Measurements from ENCODE around the gene ABHD5.
"Not testable (repeated sequence)": the region's sequence is repeated elsewhere in the genome, so short reads cannot be mapped to it uniquely, and the experiment has no call there.

The ABHD5 gene

DNA sequence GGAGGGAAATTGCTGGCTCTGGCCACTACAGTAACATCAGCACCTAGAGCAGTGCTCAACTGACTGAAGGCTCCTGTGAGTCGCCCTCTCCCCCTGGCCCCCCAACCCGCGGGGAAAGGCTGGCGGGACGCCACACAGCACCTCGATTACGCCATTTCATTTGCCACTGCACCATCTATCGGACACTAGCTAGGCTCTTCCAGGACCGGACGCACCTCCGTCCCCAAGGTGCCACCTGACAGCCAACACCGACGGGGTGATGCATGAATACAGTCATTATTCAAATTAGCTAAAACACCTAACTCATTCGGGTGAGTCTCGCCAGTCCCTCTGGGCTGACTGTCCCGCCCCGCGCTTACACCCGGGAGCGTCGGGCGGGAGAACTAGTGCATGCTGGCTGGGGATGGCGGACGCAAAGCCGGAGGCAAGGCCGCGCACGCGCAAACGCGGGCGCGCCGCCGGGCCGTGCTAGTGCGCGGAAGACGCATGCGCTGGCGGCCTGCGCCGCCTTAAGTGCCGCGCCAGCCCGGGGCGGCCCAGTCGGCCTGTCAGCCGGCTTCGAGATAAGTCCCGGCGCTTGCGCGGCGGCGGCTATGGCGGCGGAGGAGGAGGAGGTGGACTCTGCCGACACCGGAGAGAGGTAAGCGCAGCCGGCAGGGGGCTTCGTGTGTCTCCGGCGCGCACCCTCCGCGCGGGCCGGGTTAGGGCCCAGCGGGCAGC, at the start of gene ABHD5:
TSS of gene ABHD5 (plus strand) at position 539 of the 720 bp plus-strand sequence. CDS start at position 594, 55 bp downstream.
- in situ Hi-C loops (cut with MboI; ENCODE audit: low sequenced_read_pairs) = no loop called here

DNA sequence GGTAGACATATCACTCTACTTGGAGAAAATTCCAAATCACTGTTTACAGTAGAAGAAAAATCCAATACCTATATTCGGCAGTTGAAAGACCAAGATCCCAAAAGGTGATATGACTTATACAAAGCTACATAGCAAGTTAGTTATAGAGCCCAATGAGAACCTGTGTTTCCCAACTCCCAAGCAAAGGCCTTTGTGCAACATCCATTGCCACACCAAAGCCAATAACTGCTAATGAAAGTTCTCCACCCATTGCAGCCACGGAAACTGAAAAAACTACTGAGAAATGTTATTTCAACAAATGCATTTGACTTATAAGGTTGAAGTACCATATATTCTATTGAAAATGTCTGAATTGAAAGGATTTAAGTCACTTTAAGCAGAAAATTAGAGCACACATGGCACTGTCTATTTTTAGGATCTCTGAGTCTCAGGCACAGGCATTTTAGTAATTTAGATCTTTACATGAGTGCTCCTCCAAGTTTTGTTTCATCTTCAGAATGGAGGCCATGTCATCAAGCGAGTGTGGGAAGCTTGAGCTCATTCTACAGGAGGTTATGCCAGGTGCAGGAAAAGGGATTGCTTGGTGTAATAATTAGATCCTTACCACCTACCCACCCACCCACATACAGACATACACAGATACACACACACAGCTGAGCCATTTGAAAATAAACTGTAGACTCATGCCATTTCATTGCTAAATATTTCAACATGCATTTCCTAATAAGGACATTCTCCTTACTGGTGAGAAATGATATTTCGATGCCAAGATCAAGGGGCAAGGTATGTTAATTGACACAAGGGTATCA, 49.2 kb upstream of the ABHD5 start:
- in situ Hi-C loops (cut with MboI; ENCODE audit: low sequenced_read_pairs) = no loop called here

GRCh38 chr3:43644443-43644842, 46.3 kb upstream of the ABHD5 start:
- in situ Hi-C loops (cut with MboI; ENCODE audit: low sequenced_read_pairs) = no loop called here

DNA sequence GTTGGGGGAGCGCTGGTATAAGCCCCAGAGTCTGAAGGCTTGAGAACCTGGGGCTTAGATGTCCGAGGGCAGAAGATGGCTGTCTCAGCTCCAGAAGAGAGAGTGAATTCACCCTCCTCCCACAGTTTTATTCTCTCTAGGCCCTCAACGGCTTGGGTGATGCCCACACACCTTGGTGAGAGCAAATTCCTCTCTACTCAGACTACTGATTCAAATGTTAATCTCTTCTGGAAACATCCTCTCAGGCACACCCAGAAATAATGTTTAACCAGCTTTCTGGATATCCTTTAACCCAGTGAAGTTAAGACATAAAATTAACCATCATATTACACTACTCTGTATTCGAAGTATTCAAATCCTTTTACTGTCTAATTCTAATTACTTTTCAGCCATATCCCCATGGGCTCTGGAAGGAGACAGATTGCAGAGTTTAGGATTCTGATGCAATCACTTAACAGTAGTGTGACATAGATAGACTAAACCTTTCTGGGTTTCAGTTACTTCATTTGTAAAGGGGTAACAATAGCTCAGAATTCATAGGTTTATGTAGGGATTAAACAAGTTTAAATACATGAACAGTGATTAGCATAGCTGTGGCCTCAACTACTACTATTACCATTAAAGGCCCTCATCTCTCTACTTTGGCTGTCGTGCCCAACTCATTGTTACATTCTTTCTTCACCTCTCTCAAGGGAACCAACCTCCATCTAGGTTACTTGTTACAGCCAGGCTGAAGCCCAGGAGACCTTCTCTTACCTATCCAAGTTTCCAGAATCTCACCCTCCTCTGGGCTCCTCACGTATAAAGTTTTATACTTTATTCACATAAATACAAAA, 43.2 kb upstream of the ABHD5 start:
- in situ Hi-C loops (cut with MboI; ENCODE audit: low sequenced_read_pairs) = no loop called here

GRCh38 chr3:43648957-43649356, 41.8 kb upstream of the ABHD5 start:
- in situ Hi-C loops (cut with MboI; ENCODE audit: low sequenced_read_pairs) = no loop called here

- in situ Hi-C loops (cut with MboI; ENCODE audit: low sequenced_read_pairs) = no loop called here
These were observed 41.3 kb upstream of the ABHD5 start for GRCh38 chr3:43649365-43649968.

DNA sequence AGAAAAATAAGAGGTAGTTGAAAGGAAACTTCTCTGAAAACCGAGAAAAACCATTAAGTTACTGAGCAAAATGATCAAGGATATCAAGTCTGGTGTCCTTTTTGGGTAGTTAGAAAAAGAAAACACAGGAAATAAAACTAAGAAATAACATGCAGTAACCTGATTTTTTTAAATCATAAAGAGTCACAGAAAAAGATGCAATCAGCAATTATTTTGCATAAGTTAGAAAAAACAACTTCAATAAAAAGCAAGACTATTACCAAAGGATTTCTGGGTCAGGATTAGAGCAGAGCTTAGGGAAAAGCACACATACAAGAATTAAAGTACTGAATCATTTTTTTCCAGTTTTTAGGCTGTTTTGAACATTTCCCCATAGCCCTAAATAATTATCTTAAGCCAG, 40.4 kb upstream of the ABHD5 start:
- in situ Hi-C loops (cut with MboI; ENCODE audit: low sequenced_read_pairs) = no loop called here

DNA sequence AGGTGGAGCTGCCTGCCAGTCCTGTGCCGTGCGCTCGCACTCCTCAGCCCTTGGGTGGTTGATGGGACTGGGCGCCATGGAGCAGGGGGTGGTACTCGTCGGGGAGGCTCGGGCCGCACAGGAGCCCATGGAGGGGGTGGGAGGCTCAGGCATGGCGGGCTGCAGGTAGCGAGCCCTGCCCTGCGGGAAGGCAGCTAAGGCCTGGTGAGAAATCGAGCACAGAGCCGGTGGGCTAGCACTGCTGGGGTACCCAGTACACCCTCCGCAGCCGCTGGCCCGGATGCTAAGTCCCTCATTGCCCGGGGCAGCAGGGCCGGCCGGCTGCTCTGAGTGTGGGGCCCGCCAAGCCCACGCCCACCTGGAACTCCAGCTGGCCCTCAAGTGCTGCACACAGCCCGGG, 34.3 kb upstream of the ABHD5 start:
- in situ Hi-C loops (cut with MboI; ENCODE audit: low sequenced_read_pairs) = not testable (repeated sequence)

GRCh38 chr3:43659250-43659880, 31.4 kb upstream of the ABHD5 start:
- in situ Hi-C loops (cut with MboI; ENCODE audit: low sequenced_read_pairs) = no loop called here

DNA sequence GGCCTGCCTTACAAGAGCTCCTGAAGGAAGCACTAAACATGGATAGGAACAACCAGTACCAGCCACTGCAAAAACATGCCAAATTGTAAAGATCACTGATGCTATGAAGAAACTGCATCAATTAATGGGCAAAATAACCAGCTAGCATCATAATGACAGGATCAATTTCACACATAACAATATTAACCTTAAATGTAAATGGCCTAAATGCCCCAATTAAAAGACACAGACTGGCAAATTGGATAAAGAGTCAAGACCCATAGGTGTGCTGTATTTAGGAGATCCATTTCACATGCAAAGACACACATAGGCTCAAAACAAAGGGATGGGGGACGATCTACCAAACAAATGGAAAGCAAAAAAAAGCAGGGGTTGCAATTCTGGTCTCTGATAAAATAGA, 29.4 kb upstream of the ABHD5 start:
- in situ Hi-C loops (cut with MboI; ENCODE audit: low sequenced_read_pairs) = not testable (repeated sequence)

DNA sequence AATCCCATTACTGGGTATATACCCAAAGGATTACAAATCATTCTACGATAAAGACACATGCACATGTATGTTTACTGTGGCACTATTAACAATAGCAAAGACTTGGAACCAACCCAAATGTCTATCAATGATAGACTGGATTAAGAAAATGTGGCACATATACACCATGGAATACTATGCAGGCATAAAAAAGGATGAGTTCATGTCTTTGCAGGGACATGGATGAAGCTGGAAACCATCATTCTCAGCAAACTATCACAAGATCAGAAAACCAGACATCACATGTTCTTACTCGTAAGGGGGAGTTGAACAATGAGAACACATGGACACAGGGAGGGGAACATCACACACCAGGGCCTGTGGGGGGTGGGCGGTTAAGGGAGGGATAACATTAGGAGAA, 25.7 kb upstream of the ABHD5 start:
- in situ Hi-C loops (cut with MboI; ENCODE audit: low sequenced_read_pairs) = not testable (repeated sequence)

DNA sequence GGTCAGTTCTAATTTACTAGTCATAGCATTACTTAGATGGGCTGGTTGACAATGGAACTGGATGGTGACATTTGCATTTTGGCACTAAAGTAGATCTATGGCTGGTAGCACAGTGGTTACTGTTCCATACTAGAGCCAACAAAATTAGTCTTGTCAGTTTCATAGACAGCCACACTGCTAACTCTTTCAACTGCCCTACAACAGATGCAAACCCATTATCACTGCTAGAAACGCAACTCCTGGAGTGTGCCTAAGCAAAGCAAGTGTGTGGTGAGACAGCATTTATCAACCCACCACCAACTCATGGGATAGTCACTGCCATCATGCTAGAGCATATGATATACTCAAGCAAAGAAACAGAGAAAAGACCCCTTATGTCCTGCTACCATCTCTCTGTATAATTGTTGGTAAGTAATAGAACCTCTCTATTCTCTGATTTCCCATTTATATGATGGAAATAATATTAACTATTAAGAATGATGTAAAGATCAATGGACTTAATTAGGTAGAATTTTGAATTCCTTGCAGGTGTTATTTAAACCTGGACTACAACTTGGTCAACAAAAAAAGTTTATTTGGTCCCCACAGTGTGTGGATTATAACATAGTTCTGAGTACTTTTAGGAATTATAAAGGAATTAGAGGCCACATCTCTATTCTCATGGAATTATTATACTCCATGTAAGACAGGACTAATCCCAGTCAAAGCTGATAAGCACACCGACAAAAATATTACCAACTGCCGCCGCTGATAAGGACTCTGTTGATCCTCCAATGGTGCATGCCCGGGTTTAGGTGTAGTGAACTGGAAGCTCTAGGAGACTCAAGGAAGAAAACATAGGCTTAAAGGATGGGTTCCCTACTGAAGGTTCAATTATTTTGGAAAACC, 19.9 kb upstream of the ABHD5 start:
- in situ Hi-C loops (cut with MboI; ENCODE audit: low sequenced_read_pairs) = no loop called here

DNA sequence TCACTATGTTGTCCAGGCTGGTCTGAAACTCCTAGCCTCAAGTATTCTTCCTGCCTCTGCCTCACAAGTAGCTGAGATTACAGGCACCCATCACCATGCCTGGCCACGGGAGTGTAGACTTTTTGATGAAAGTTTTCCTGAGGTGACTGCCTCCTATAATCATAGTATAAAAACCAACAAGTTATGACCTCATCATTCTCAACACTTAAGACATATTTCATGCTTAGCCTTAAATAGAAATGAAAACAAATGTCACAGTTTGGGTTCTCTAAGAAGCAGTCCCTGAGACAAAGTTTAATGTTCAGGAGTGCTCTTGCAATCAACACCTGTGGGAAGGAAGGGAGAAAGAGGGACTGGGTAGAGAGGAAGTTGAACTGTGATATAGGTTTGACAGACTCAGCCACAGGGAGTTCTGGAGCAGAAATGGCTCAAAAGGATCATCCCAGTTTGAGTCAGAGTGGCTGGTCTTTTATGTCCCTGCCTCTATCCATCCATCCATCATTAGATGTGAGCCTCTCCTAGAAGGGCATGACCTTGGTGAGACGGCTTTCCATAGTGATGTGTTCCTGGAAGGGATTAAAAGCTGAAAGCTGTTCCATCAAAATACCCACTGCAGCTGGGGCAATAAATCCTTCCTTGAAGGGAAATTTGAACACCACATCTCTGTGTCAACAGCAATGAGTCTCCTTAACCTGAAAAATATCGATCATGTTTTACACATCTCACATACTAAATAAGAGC, 16.2 kb upstream of the ABHD5 start:
- in situ Hi-C loops (cut with MboI; ENCODE audit: low sequenced_read_pairs) = no loop called here

- in situ Hi-C loops (cut with MboI; ENCODE audit: low sequenced_read_pairs) = no loop called here
These were observed 15.1 kb upstream of the ABHD5 start for GRCh38 chr3:43675593-43675992.

DNA sequence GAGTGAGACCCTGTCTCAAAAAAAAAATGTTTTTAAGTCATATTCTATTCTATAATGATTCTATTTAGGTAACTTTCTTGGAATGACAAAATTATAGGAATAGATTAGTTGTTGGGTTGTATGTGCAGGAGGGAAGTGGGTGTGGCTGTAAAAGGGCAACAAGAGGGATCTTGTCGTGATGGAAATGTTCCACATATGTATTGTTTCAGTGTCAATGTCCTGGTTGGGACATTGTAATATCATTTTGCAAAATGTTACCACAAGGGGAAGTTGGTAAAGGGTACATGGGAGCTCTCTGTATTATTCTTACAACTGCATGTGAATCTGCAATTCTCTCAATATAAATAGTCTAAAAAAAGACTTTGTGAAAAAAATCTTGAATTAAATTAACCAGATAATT, 14.3 kb upstream of the ABHD5 start:
- in situ Hi-C loops (cut with MboI; ENCODE audit: low sequenced_read_pairs) = no loop called here

DNA sequence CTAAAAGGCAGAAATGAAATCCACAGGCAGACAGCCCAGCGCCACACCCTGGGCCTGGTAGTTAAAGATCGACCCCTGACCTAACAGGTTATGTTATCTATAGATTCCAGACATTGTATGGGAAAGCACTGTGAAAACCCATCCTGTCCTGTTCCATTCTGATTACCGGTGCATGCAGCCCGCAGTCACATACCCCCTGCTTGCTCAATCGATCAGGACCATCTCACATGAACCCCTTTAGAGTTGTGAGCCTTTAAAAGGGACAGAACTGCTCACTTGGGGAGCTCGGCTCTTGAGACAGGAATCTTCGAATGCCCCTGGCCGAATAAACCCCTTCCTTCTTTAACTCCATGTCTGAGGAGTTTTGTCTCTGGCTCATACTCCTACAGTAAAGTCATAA, 12.4 kb upstream of the ABHD5 start:
- in situ Hi-C loops (cut with MboI; ENCODE audit: low sequenced_read_pairs) = not testable (repeated sequence)

DNA sequence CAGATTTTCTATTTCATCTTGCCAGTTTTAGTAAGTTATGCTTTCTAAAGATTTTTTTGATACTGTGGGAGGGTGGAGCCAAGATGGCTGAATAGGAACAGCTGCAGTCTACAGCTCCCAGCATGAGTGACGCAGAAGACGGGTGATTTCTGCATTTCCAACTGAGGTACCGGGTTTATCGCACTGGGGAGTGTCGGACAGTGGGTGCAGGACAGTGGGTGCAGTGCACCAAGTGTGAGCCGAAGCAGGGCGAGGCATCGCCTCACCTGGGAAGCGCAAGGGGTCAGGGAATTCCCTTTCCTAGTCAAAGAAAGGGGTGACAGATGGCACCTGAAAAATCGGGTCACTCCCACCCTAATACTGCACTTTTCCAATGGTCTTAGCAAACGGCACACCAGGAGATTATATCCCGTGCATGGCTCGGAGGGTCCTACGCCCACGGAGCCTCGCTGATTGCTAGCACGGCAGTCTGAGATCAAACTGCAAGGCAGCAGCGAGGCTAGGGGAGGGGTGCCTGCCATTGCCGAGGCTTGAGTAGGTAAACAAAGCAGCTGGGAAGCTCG, 11.8 kb upstream of the ABHD5 start:
- in situ Hi-C loops (cut with MboI; ENCODE audit: low sequenced_read_pairs) = not testable (repeated sequence)

- in situ Hi-C loops (cut with MboI; ENCODE audit: low sequenced_read_pairs) = not testable (repeated sequence)
These were observed 9.9 kb upstream of the ABHD5 start for GRCh38 chr3:43680857-43681256.

DNA sequence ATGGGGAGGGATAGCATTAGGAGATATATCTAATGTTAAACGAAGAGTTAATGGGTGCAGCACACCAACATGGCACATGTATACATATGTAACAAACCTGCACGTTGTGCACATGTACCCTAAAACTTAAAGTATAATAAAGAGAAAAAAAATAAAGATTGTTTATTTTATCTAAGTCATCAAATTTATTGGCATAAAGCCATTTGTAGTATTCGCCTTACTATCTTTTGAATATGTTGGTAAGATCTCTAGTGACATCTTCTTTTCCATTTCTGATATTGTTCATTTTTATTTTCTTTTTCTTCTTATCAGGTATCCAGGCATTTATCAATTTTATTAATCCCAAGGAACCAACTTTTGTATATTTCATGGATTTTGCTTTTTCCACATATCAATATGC, 5.8 kb upstream of the ABHD5 start:
- in situ Hi-C loops (cut with MboI; ENCODE audit: low sequenced_read_pairs) = no loop called here
